Fibroblast of pulmonary artery (primary cell): Measurements from ENCODE around the gene GNG7.
"Not testable (repeated sequence)": the region's sequence is repeated elsewhere in the genome, so short reads cannot be mapped to it uniquely, and the experiment has no call there.

Source experiments
- DNase-seq: peaks from one replicate; pipeline ENCODE4 v3.0.0-alpha.2; 2010; ENCODE audit warnings: low read depth
- H3K4me3 ChIP-seq: replicated peaks from 2 replicates; pipeline ENCODE4 v1.5.1; 2011; ENCODE audit warnings: low read depth, mild to moderate bottlenecking, control low read depth, low read length, moderate library complexity
- TF ChIP-seq, protein P1 (sequence below): IDR thresholded peaks from 2 replicates; pipeline ENCODE4 v1.5.1; 2011; ENCODE audit warnings: mild to moderate bottlenecking, control low read depth, low read length, inconsistent platforms; ENCODE audit errors: missing control alignments

GNG7 gene

DNA sequence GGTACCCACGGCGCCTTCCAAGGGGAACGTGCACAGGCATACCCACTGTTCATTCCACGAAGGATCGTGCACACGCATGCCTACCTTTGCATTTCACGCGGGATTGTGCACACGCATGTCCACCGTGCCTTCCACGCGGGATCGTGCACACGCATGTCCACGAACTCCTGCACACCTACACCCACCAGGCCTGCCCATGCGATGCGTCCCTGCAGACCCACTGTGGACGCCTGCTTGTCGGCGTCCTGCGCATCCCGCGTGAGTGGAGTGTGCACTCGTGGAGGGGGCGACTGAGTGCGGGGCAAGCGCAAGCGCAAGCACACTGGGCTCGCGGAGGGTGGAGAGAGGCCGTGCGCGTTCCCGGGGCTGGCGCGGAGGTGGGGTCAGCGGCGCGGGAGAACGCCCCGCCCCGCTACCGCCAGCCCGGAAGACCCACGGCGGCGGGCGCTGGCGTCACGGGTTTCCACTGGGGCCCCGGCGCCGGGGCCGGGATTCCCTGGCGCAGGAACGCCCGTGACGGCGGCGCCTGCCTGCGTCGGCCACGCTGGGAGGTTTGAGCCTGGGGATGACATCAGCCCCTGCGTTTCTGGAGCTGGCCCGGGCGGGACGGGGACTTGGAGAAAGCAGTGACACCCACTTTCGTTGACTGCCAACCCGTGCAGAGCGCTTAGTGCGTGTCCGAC lies 207.9 kb downstream of the GNG7 start:
- H3K4me3 ChIP-seq: peak overlapping the region; percentile 55
- peak; percentile 85 for DNase-seq
- TF ChIP-seq, protein P1, sequence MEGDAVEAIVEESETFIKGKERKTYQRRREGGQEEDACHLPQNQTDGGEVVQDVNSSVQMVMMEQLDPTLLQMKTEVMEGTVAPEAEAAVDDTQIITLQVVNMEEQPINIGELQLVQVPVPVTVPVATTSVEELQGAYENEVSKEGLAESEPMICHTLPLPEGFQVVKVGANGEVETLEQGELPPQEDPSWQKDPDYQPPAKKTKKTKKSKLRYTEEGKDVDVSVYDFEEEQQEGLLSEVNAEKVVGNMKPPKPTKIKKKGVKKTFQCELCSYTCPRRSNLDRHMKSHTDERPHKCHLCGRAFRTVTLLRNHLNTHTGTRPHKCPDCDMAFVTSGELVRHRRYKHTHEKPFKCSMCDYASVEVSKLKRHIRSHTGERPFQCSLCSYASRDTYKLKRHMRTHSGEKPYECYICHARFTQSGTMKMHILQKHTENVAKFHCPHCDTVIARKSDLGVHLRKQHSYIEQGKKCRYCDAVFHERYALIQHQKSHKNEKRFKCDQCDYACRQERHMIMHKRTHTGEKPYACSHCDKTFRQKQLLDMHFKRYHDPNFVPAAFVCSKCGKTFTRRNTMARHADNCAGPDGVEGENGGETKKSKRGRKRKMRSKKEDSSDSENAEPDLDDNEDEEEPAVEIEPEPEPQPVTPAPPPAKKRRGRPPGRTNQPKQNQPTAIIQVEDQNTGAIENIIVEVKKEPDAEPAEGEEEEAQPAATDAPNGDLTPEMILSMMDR: no peak

DNA sequence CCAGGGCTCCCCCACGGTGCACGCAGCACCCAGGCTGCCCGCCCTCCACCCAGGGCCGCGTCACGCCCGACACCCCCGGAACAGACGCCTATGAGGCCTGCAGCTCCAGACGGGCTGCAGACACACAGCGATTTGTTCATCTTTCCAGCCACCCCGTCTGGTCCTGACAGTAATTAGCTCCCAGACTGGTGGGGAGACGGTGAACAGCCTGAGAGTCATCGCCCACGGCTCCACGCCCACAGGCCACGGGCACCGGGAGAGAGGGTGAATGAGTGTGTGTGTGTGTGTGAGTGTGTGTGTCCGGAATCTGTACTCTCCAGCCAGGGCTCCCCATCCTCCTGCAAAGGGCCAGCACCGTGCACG lies 208.4 kb downstream of the GNG7 start:
- H3K4me3 ChIP-seq: peak overlapping the region; percentile 55
- TF ChIP-seq, protein P1: no peak
- DNase-seq: peak; percentile 47

DNA sequence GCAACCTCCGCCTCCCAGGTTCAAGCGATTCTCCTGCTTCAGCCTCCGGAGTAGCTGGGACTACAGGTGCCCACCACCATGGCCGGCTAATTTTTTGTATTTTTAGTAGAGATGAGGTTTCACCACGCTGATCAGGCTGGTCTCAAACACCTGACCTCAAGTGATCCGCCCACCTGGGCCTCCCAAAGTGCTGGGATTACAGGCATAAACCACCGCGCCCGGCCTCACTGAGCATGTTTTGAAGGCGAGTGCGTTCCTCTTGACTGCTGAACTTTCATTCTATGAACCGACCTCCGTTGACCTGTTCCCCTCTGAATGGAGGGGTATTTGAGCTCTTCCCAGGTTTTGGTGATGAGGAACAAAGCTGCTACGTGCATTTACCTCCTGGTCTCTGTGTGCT lies 209.0 kb downstream of the GNG7 start:
- not testable (repeated sequence) for H3K4me3 ChIP-seq, DNase-seq

DNA sequence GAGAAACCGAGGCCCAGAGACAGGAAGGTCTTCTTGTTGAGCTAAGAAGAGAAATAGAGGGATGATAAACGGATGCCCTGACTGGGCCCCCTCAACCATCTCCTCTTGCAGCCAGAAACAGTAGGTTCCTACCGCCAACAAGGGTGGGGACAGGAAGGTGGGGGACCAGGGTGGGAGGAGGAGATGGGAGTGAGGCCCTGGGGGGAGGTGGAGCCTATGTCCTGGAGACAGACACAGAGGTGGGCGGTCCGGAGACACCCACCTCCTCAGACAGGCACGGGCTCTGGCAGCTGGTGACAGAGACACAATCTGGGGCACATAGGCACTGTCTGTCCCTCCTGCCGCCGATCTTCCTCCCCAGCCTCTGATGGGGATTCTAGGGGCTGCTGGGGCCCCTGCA lies 209.6 kb downstream of the GNG7 start:
- no peak for DNase-seq
- no peak overlapping the region for H3K4me3 ChIP-seq
- TF ChIP-seq, protein P1: no peak

DNA sequence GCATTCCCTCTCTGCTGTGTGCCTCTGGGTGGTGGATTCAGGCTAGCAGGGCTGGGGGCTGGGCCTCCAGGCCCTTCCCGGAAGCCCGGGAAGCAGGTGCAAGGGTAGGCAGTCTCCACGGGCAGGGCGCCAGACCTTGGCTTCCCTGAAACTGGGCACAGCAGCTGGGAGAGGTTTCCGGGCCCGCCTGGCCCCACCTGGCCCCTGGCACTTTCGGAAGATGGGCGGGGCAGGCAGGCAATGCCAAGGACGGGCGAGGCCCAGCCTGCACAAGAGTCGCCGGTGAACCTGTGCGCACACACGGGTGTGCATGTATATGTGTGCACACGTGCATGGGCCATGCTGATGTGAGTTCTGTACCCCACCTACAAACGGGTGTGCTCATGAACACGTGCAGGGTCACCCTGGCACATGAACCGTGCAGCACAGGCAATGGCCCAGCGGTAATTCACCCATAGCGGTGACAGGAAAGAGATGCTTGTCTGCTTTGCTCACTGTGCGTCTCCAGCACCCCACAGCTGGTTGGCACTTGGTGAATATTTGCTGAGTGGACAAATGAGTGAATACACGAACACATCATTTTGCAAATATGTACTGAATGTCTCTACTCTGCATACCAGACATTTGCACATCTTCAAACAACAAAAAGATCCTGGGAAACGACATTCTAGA lies 211.2 kb downstream of the GNG7 start:
- TF ChIP-seq, protein P1: no peak
- peak; percentile 88 for DNase-seq
- H3K4me3 ChIP-seq: no peak overlapping the region

DNA sequence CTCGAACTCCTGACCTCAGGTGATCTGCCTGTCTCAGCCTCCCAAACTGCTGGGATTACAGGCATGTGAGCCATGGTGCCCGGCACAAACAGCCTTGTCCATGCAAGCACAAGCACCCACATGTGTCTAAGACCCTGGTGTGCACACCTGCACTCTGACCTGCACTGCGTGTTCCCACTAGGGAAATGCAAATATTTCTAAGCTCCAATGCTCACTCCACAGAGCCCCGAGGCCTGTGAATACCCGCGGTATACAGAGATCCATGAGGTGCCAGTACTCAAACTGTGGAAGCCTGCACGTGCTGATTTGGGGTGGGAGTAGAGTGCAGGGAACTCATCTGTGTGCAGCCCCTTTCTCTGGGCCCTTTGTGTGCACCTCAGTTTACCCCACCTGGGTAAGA lies 211.8 kb downstream of the GNG7 start:
- no peak for DNase-seq
- no peak overlapping the region for H3K4me3 ChIP-seq
- TF ChIP-seq, protein P1: no peak

DNA sequence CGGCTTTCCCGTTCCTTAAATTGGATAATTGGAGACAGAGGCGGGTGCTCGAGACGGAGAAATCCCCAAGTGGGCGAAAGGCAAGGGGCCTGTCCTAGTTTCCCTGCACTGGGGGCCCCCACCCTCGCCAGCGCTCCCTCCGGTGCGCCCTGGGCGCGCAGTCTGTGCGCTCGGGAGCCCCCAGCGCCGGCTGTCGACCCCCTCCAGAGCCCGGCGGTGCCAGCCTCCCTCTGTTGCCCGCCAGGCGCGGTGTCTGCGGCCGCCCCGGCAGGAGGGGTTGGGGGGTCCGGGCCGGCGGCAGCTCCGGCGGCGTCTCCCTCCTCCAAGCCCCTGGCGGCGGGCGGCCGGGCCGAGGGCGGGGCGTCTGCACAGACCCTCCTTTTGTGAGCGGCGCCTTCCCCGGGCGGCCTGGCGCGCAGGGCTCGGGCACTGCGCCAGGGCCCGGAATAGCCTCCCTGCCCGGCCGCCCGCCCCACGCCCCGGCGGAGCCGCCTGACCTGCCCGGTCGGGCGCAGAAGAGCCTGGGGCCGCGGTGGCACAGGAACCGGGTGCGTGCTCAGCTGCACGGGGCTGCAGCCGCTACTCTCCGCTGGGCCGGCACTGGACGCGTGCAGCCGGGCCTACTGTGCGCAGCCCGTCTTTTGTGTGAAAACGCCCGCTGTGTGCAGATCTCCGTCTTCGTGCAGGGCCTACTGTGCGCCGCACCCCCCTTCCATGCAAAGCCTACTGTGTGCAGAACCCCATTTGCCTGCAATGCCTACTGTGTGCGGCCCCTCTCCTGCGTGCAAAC lies 213.4 kb downstream of the GNG7 start:
- TF ChIP-seq, protein P1: no peak
- peak overlapping the region; percentile 12 for H3K4me3 ChIP-seq
- DNase-seq: peak; percentile 51
